RWPE2 (cell line): ENCODE results near the gene IZUMO4.
A peak's percentile ranks its signal among the peaks of the same experiment; 100 is the strongest.
"Not testable (repeated sequence)": the region's sequence is repeated elsewhere in the genome, so short reads cannot be mapped to it uniquely, and the experiment has no call there.

ENCODE experiments used
- ATAC-seq: fragments of 200-7000 bp; cut with Tn5 transposase; 3 replicates; pipeline ENCODE4 v1.9.1; 2021; ENCODE audit warnings: low read depth
- DNase-seq: peaks from one replicate; pipeline ENCODE4 v3.0.0-alpha.2; 2020; ENCODE audit warnings: low spot score
- H3K27ac ChIP-seq: fragments of 450-650 bp; 2 replicates; pipeline ENCODE4 v1.5.1; 2017; ENCODE audit warnings: mild to moderate bottlenecking; ENCODE audit not compliant: poor library complexity, severe bottlenecking
- H3K27me3 ChIP-seq: fragments of 250-450 bp; sonication (Bioruptor Pico); 2 replicates; pipeline ENCODE4 v1.5.1; 2021; ENCODE audit warnings: mild to moderate bottlenecking, moderate library complexity; ENCODE audit not compliant: insufficient read depth, poor library complexity, severe bottlenecking
- H3K36me3 ChIP-seq: fragments of 250-450 bp; sonication (Bioruptor Pico); 2 replicates; pipeline ENCODE4 v1.5.1; 2020; ENCODE audit warnings: low read depth, mild to moderate bottlenecking, moderate library complexity
- H3K4me1 ChIP-seq: fragments of 250-450 bp; sonication (Bioruptor Pico); 2 replicates; pipeline ENCODE4 v1.5.1; 2021; ENCODE audit warnings: mild to moderate bottlenecking, moderate library complexity; ENCODE audit not compliant: insufficient read depth, poor library complexity, severe bottlenecking
- H3K4me3 ChIP-seq: fragments of 250-450 bp; sonication (Bioruptor Pico); 2 replicates; pipeline ENCODE4 v1.5.1; 2021; ENCODE audit warnings: mild to moderate bottlenecking, moderate library complexity; ENCODE audit not compliant: severe bottlenecking
- H3K9me3 ChIP-seq: fragments of 250-450 bp; sonication (Bioruptor Pico); 2 replicates; pipeline ENCODE4 v1.5.1; 2021; ENCODE audit warnings: mild to moderate bottlenecking, moderate library complexity; ENCODE audit not compliant: severe bottlenecking
- CTCF ChIP-seq: fragments of 450-650 bp; IDR thresholded peaks from one replicate; pipeline ENCODE4 v1.5.1; 2017; ENCODE audit warnings: mild to moderate bottlenecking, moderate library complexity; ENCODE audit not compliant: poor library complexity, severe bottlenecking

Gene IZUMO4

GRCh38 chr19:2126879-2127518, 30.3 kb downstream of the IZUMO4 start:
- Histone ChIP-seq H3K9me3 (no peaks in the 10 kb centered on the region), H3K4me1 (no peaks in the 10 kb centered on the region), H3K36me3 (peaks cover 77% of the 10 kb centered on the region), H3K4me3 (no peak overlapping the region), H3K27me3 (no peaks in the 10 kb centered on the region), H3K27ac (no peak overlapping the region)
- no peak for TF ChIP-seq CTCF
- no peak for DNase-seq
- ATAC-seq = no peak

- TF ChIP-seq CTCF = no peak
- ATAC-seq (no peak), DNase-seq (no peak)
- Histone ChIP-seq H3K9me3 (no peaks in the 10 kb centered on the region), H3K27ac (no peak overlapping the region), H3K27me3 (no peaks in the 10 kb centered on the region), H3K4me3 (no peak overlapping the region), H3K4me1 (no peaks in the 10 kb centered on the region), H3K36me3 (peaks cover 77% of the 10 kb centered on the region)
Observed at GRCh38 chr19:2127758-2128157, 31.0 kb downstream of the IZUMO4 start.

GRCh38 chr19:2128252-2128651, 31.5 kb downstream of the IZUMO4 start:
- ATAC-seq, H3K4me1 ChIP-seq, H3K27me3 ChIP-seq, DNase-seq, H3K27ac ChIP-seq, H3K9me3 ChIP-seq, H3K4me3 ChIP-seq: not testable (repeated sequence)
- H3K36me3 ChIP-seq = peaks cover 77% of the 10 kb centered on the region

- DNase-seq (peak; percentile 45), ATAC-seq (no peak)
- no peak overlapping the region for H3K4me3 ChIP-seq
- no peak for TF ChIP-seq CTCF
- H3K4me1 ChIP-seq = no peaks in the 10 kb centered on the region
- no peak overlapping the region for H3K27ac ChIP-seq
- peaks cover 77% of the 10 kb centered on the region for H3K36me3 ChIP-seq
- no peaks in the 10 kb centered on the region for H3K27me3 ChIP-seq
- H3K9me3 ChIP-seq = no peaks in the 10 kb centered on the region
Observed at GRCh38 chr19:2129022-2129421, 32.3 kb downstream of the IZUMO4 start.

- no peak for ATAC-seq
- Histone ChIP-seq H3K4me1 (no peaks in the 10 kb centered on the region), H3K27me3 (no peaks in the 10 kb centered on the region), H3K4me3 (no peak overlapping the region), H3K27ac (no peak overlapping the region), H3K9me3 (no peaks in the 10 kb centered on the region), H3K36me3 (peaks cover 74% of the 10 kb centered on the region)
- no peak for DNase-seq
- TF ChIP-seq CTCF = no peak
Observed at GRCh38 chr19:2129486-2129885, 32.8 kb downstream of the IZUMO4 start.
